Tibial nerve (tissue), 4 donors: ENCODE results near the gene MCUB. TPM values are rescaled to one million over a fixed set of nuclear protein-coding genes. Genes with fewer than 3 reads are reported as not detected.

ENCODE experiments used
- DNase-seq, 2 donors: peaks; one replicate each; pipeline ENCODE4 v3.0.0-alpha.2; 2019; ENCODE audit warnings: low spot score in 2 of 2
- H3K27ac ChIP-seq, 4 donors: fragments of 200-600 bp; sonication (generic) in 3 of 4; one replicate each; pipeline ENCODE4 v1.5.1; 2017 to 2019; ENCODE audit warnings: mild to moderate bottlenecking in 1 of 4
- H3K27me3 ChIP-seq, 2 donors: fragments of 200-600 bp; sonication (generic) in 1 of 2; one replicate each; pipeline versions ENCODE4 v1.5.1 to v1.6.0; 2017 to 2019
- H3K36me3 ChIP-seq, 3 donors: fragments of 200-600 bp; sonication (generic); one replicate each; pipeline ENCODE4 v1.5.1; 2018 to 2019
- H3K4me1 ChIP-seq, 4 donors: fragments of 200-600 bp; sonication (generic) in 3 of 4; one replicate each; pipeline ENCODE4 v1.5.1; 2017 to 2019
- H3K4me3 ChIP-seq, 4 donors: fragments of 200-600 bp; sonication (generic) in 3 of 4; one replicate each; pipeline ENCODE4 v1.5.1; 2017 to 2019; ENCODE audit warnings: mild to moderate bottlenecking in 1 of 4, moderate library complexity in 1 of 4
- H3K9me3 ChIP-seq, 4 donors: fragments of 200-600 bp; sonication (generic) in 3 of 4; one replicate each; pipeline ENCODE4 v1.5.1; 2017 to 2019
- EP300 ChIP-seq, 2 donors: sonication (generic); formaldehyde crosslinking; IDR thresholded peaks; one replicate each; pipeline ENCODE4 v1.6.1; 2017; ENCODE audit warnings: antibody characterized with exemption in 2 of 2, mild to moderate bottlenecking in 1 of 2
- POLR2A ChIP-seq, 2 donors: fragments of 450-650 bp; IDR thresholded peaks; one replicate each; pipeline ENCODE4 v1.6.1; 2017; ENCODE audit warnings: antibody characterized with exemption in 2 of 2, mild to moderate bottlenecking in 2 of 2, moderate library complexity in 2 of 2
- WGBS, 2 donors: methylation state at CpG; one replicate each; pipeline ENCODE4 v1.1.5; 2018; 5-methylcytosine and 5-hydroxymethylcytosine counted together
- small RNA-seq: library from RNA; depleted of rRNA; stranded (forward); fragments of <200 nt; gene quantifications from one replicate; pipeline ENCODE3, GENCODE V24; 2016
- total RNA-seq, 4 donors: library from RNA; depleted of rRNA; stranded (reverse); fragments of >200 nt; gene quantifications; one replicate each; pipeline ENCODE4 v1.1.0, GENCODE V29; 2016
- TF ChIP-seq, protein P1 (sequence below), 5 experiments: fragments of 200-600 bp in 3 of 5; fragments of 450-650 bp in 2 of 5; sonication (generic) in 3 of 5; IDR thresholded peaks; one replicate each; pipeline ENCODE4 v1.5.1; 2016 to 2019; ENCODE audit warnings: antibody characterized with exemption in 5 of 5, mild to moderate bottlenecking in 3 of 5, moderate library complexity in 2 of 5

Gene MCUB
- total RNA-seq, 4 donors from 2014 or later: 15.5 to 57.3 (median 24.4) TPM

DNA sequence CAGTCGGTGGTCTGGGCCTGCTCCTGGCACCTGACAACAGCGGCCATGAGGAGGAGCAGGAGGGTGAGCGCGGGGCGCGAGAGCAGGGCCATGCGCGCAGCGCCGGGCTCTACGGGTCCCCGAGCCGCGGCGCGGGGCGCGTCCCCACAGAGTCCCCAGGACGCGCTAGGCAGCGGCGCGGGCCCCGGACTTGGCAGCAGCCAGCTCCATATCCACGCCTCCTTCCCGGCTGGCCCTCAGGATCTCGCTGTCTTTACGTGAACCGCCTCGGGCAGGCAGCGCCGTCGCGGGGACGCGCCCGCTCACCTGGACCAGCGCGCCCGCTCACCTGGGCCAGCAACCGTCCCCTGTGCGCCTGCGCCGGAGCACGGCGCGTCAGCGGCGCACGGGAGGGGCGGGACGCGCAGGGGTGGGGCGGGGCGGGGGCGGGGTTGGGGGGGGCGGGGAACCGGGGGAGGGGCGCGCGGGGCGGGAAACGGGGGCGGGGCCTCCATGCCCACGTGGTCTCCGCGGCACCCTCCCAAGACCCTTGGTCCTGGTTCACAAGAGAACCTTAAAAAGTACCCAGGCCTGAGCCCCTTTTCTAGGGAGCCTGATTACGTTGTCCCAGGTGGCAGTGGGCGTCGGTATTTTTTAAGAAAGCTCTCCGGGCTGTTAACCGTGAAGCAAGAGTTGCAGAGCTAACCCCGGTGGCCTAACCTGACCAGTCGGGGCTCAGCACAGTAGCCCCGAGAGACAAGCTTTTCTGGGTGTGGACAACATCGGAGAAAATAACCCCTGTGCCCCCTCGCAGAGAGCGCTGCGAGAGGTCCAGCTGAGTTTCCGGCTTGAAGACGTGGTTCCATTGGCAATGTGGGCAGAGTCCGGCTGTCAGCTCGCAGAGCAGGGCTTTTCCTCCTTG lies 169.9 kb downstream of the MCUB start, which contains the start of gene PLA2G12A:
TSS of gene PLA2G12A (minus strand) at position 353 of the 901 bp plus-strand sequence. CDS start at position 92, 261 bp downstream.
- WGBS, 2 donors: 1% methylated on average over 18 to 50 of the region's 83 CpGs
- Histone ChIP-seq H3K9me3 (no peaks in the 10 kb centered on the region), H3K4me1 (peaks cover 0 to 20% (median 12%) of the 10 kb centered on the region in 4 donors), H3K27ac (peak within 1 kb of the TSS; percentile 72 to 92 (median 86)), H3K4me3 (peak within 1 kb of the TSS; percentile 73 to 99 (median 88)), H3K36me3 (no peaks in the 10 kb centered on the region), H3K27me3 (no peaks in the 10 kb centered on the region)
- DNase-seq: peak; percentile 21 to 48
- TF ChIP-seq EP300 (IDR thresholded peaks at IDR 0.05) (peak in 1 of 2 donors; percentile 63), POLR2A (IDR thresholded peaks at IDR 0.05) (peak; percentile 41 to 71)
- TF ChIP-seq, protein P1, sequence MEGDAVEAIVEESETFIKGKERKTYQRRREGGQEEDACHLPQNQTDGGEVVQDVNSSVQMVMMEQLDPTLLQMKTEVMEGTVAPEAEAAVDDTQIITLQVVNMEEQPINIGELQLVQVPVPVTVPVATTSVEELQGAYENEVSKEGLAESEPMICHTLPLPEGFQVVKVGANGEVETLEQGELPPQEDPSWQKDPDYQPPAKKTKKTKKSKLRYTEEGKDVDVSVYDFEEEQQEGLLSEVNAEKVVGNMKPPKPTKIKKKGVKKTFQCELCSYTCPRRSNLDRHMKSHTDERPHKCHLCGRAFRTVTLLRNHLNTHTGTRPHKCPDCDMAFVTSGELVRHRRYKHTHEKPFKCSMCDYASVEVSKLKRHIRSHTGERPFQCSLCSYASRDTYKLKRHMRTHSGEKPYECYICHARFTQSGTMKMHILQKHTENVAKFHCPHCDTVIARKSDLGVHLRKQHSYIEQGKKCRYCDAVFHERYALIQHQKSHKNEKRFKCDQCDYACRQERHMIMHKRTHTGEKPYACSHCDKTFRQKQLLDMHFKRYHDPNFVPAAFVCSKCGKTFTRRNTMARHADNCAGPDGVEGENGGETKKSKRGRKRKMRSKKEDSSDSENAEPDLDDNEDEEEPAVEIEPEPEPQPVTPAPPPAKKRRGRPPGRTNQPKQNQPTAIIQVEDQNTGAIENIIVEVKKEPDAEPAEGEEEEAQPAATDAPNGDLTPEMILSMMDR (IDR thresholded peaks at IDR 0.05): no peak

DNA sequence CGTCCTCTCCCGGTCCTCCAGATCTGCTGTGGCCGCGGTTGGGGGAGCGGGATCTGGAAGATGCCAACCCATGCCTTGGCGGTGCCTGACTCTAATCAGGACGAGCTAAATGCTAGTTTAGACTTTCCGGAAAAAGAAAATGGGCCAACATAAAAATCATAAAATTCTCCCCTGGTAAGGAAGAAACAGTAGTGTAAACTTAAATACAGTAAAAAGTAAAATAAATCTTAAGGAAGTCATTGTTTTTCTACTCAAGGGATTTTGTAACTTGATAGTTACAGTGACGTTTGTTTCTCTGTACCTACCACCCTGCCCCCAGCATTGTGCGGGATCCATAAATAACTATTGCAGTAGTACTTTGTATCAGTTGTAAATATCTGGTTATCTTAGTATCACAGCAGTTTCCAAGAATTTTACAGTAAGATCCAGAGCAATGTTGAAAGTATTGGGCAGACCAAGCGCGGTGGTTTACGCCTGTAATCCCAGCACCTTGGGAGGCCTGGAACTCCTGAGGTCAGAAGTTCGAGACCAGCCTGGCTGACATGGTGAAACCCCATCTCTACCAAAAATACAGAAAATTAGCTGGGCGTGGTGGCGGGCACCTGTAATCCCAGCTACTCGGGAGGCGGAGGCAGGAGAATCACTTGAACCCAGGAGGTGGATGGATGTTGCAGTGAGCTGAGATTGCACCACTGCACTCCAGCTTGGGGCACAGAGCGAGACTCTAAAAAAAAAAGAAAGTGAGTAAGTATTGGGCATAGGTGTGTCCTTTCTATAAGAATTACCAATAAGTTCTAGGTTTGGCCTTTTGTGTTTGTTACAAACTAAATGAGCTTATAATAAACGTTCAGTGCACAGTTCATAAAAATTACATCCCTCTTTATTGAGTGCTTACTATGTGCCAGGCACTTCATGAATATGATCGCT lies 170.8 kb downstream of the MCUB start:
- 53% methylated on average over 21 of the region's 21 CpGs for WGBS, 2 donors
- TF ChIP-seq, protein P1 (IDR thresholded peaks at IDR 0.05): no peak
- TF ChIP-seq POLR2A (IDR thresholded peaks at IDR 0.05) (no peak), EP300 (IDR thresholded peaks at IDR 0.05) (no peak)

DNA sequence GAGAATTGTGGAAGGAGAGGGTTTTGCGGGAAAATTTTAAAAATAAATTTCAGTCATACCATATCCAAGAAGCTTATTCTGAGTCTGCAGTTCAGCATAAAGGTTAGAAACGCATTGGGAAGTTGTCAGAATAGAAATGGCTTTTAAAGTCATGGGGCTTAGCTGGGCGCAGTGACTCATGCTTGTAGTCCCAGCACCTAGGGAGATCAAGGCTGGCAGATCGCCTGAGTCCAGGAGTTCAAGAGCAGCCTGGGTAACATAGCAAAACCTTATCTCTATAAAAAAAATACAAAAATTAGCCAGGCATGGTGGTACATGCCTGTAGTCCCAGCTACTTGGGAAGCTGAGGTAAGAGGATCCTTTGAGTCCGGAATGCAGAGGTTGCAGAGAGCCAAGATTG lies 173.7 kb downstream of the MCUB start:
- no peaks in the 10 kb centered on the region for H3K27me3 ChIP-seq
- no peak overlapping the region for H3K4me3 ChIP-seq
- peaks cover 0 to 13% (median 8%) of the 10 kb centered on the region in 4 donors for H3K4me1 ChIP-seq
- no peaks in the 10 kb centered on the region for H3K9me3 ChIP-seq
- WGBS, 2 donors: 87 to 89% methylated on average over 5 of the region's 5 CpGs
- no peak overlapping the region for H3K27ac ChIP-seq
- DNase-seq: no peak
- TF ChIP-seq EP300 (IDR thresholded peaks at IDR 0.05): no peak
- no peak for TF ChIP-seq POLR2A (IDR thresholded peaks at IDR 0.05)
- no peaks in the 10 kb centered on the region for H3K36me3 ChIP-seq

More for the DNA sequence above, 170.8 kb downstream of the MCUB start:
- Histone ChIP-seq H3K9me3 (no peaks in the 10 kb centered on the region), H3K4me1 (peaks cover 0 to 20% (median 12%) of the 10 kb centered on the region in 4 donors), H3K4me3 (peak overlapping the region; percentile 73 to 99 (median 88)), H3K27me3 (no peaks in the 10 kb centered on the region), H3K36me3 (no peaks in the 10 kb centered on the region), H3K27ac (peak overlapping the region; percentile 39 to 92 (median 86))
- DNase-seq: no peak

DNA sequence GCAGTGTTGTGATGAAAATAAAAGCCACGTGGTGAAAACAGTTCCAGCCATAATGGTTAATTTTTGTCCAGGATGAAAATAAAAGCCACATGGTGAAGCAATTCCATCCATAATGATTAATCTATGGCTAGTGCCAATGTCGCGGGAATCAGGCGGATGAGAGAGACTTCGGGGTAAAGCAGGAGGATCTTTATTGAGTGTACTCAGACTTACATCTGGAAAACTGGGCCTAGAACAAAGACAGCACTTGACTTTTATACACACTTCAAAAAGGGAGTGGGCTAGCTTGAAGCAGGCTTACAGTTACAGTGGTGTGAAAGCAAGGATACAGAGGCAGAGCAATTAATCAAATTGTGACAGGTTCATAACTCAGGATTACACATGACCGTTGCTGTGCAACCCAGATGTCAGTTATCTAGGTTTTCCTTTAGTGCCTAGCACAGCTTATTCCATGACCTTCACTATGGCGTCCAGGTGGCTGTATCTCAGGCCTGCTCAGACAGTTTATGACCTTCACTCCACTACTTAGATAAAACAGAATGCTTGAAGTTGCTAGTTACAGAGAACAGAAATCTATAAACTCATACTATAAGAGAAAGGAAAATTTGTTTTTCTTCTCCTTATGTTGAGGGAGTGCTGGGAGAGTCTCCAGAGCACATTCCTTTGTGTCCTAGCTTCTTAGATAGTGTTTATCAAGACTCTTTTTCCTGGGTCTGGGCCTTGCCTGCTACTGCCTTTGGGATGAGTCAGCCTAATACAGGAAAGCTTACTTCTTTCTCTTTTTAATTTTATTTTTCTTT lies 175.7 kb downstream of the MCUB start:
- no peak for DNase-seq
- H3K27ac ChIP-seq: no peak overlapping the region
- TF ChIP-seq, protein P1 (IDR thresholded peaks at IDR 0.05): no peak
- H3K36me3 ChIP-seq: no peaks in the 10 kb centered on the region
- no peaks in the 10 kb centered on the region for H3K27me3 ChIP-seq
- H3K4me3 ChIP-seq: no peak overlapping the region
- 74 to 83% methylated on average over 7 of the region's 7 CpGs for WGBS, 2 donors
- peaks cover 0 to 2% (median 1%) of the 10 kb centered on the region in 4 donors for H3K4me1 ChIP-seq
- no peaks in the 10 kb centered on the region for H3K9me3 ChIP-seq

Small RNA genes within 50 kb of the gene (small RNA-seq; reads per million reads assigned to genes)
- gene HIGD1AP14: not detected

Other genes with a start within 250 kb of the MCUB start
- 10 to 100 TPM; 31.8 to 37.5 (median 35.4) TPM for gene SEC24B, start 126.4 kb upstream of the MCUB start, total RNA-seq
- gene CASP6, start 143.2 kb downstream of the MCUB start, total RNA-seq: 10 to 100 TPM; 10.0 to 18.0 (median 13.7) TPM
- 10 to 100 TPM; 17.8 to 27.0 (median 22.4) TPM for gene PLA2G12A, start 169.8 kb downstream of the MCUB start, total RNA-seq
- 10 to 100 TPM; 23.7 to 34.3 (median 26.6) TPM for gene CFI, start 241.8 kb downstream of the MCUB start, total RNA-seq